Measurements from ENCODE around the gene KYNU. TPM values are rescaled to one million over a fixed set of nuclear protein-coding genes. Genes with fewer than 3 reads are reported as not detected.
"Not testable (repeated sequence)": the region's sequence is repeated elsewhere in the genome, so short reads cannot be mapped to it uniquely, and the experiment has no call there.

Gene KYNU
- total and polyA plus RNA-seq, 4 donors, result 1.2 to 13.5 (median 5.3) TPM

GRCh38 chr2:142868229-142868762 is 9.2 kb upstream of the KYNU start:
- H3K36me3 ChIP-seq (ENCODE audit: control insufficient read depth in 1 of 2, insufficient read depth in 2 of 2, low read length in 1 of 2), result no peaks in the 10 kb centered on the region
- DNase-seq (peak; percentile 82 to 83), ATAC-seq (ENCODE audit: low FRiP score) (peak; percentile 80)
- H3K27ac ChIP-seq (ENCODE audit: low read depth in 1 of 2, low read length in 2 of 2), result no peak overlapping the region
- H3K9me3 ChIP-seq (ENCODE audit: control insufficient read depth, low read length), result no peaks in the 10 kb centered on the region
- intact Hi-C loops (cut with DNase I), result no loop called here
- H3K4me1 ChIP-seq (ENCODE audit: control insufficient read depth in 1 of 2, insufficient read depth in 2 of 2, low read length in 2 of 2), result no peaks in the 10 kb centered on the region
- no peak overlapping the region for H3K4me3 ChIP-seq (ENCODE audit: low read length in 2 of 2)
- 66 to 73% methylated on average over 12 of the region's 12 CpGs for WGBS, 2 donors
- H3K27me3 ChIP-seq (ENCODE audit: control insufficient read depth in 1 of 2, insufficient read depth in 2 of 2, low read length in 1 of 2), result no peaks in the 10 kb centered on the region

DNA sequence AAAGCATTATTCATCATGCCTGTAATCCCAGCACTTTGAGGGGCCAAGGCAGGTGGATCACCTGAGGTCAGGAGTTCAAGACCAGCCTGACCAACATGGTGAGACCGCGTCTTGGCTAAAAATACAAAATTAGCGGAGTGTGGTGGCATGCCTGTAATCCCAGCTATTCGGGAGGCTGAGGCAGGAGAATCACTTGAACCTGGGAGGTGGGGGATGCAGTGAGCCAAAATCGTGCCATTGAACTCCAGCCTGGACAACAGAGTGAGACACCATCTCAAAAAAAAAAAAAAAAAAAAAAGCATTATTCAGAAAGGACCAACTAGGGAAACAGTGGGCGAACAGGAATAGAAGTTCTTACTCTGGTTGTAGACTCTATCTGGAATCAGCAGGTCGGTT is 8.4 kb upstream of the KYNU start:
- H3K27me3 ChIP-seq (ENCODE audit: control insufficient read depth in 1 of 2, insufficient read depth in 2 of 2, low read length in 1 of 2); DNase-seq; intact Hi-C loops (cut with DNase I); H3K9me3 ChIP-seq (ENCODE audit: control insufficient read depth, low read length); H3K4me1 ChIP-seq (ENCODE audit: control insufficient read depth in 1 of 2, insufficient read depth in 2 of 2, low read length in 2 of 2); ATAC-seq (ENCODE audit: low FRiP score); H3K27ac ChIP-seq (ENCODE audit: low read depth in 1 of 2, low read length in 2 of 2); H3K36me3 ChIP-seq (ENCODE audit: control insufficient read depth in 1 of 2, insufficient read depth in 2 of 2, low read length in 1 of 2); H3K4me3 ChIP-seq (ENCODE audit: low read length in 2 of 2): not testable (repeated sequence)
- 85 to 87% methylated on average over 7 of the region's 7 CpGs for WGBS, 2 donors

GRCh38 chr2:142869461-142870106 is 7.9 kb upstream of the KYNU start:
- no peaks in the 10 kb centered on the region for H3K36me3 ChIP-seq (ENCODE audit: control insufficient read depth in 1 of 2, insufficient read depth in 2 of 2, low read length in 1 of 2)
- no peak overlapping the region for H3K4me3 ChIP-seq (ENCODE audit: low read length in 2 of 2)
- DNase-seq (no peak), ATAC-seq (ENCODE audit: low FRiP score) (no peak)
- H3K9me3 ChIP-seq (ENCODE audit: control insufficient read depth, low read length), result no peaks in the 10 kb centered on the region
- no peaks in the 10 kb centered on the region for H3K27me3 ChIP-seq (ENCODE audit: control insufficient read depth in 1 of 2, insufficient read depth in 2 of 2, low read length in 1 of 2)
- H3K27ac ChIP-seq (ENCODE audit: low read depth in 1 of 2, low read length in 2 of 2), result no peak overlapping the region
- WGBS, 2 donors, result 80 to 82% methylated on average over 5 of the region's 5 CpGs
- intact Hi-C loops (cut with DNase I), result no loop called here
- H3K4me1 ChIP-seq (ENCODE audit: control insufficient read depth in 1 of 2, insufficient read depth in 2 of 2, low read length in 2 of 2), result no peaks in the 10 kb centered on the region

DNA sequence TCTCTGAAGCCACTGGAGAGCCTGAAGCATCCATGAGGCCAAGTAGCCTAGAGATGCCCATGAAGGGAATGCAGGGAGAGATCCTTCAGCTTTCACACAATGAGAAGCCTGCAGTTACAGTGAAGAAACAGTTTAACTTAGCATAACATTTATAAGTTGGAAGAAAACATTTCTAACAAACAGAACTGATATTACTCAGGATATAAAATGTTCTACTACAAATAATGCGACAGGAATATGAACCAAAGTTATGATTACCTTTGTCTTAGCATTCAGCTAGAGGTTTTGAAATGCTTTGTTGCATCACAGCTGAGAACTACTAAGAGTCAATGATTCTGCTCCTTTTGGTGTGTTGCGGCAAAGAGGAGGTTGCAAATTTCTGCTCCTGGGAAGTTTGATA is 6.9 kb upstream of the KYNU start:
- Histone ChIP-seq H3K4me1 (ENCODE audit: control insufficient read depth in 1 of 2, insufficient read depth in 2 of 2, low read length in 2 of 2) (no peaks in the 10 kb centered on the region), H3K4me3 (ENCODE audit: low read length in 2 of 2) (no peak overlapping the region), H3K27ac (ENCODE audit: low read depth in 1 of 2, low read length in 2 of 2) (no peak overlapping the region), H3K36me3 (ENCODE audit: control insufficient read depth in 1 of 2, insufficient read depth in 2 of 2, low read length in 1 of 2) (no peaks in the 10 kb centered on the region), H3K9me3 (ENCODE audit: control insufficient read depth, low read length) (no peaks in the 10 kb centered on the region), H3K27me3 (ENCODE audit: control insufficient read depth in 1 of 2, insufficient read depth in 2 of 2, low read length in 1 of 2) (no peaks in the 10 kb centered on the region)
- intact Hi-C loops (cut with DNase I), result no loop called here
- DNase-seq, result no peak
- no peak for ATAC-seq (ENCODE audit: low FRiP score)
- 95% methylated on average over 2 of the region's 2 CpGs for WGBS, 2 donors

- ATAC-seq (ENCODE audit: low FRiP score) (no peak), DNase-seq (no peak)
- 87 to 90% methylated on average over 6 of the region's 6 CpGs for WGBS, 2 donors
- no peaks in the 10 kb centered on the region for H3K9me3 ChIP-seq (ENCODE audit: control insufficient read depth, low read length)
- H3K27ac ChIP-seq (ENCODE audit: low read depth in 1 of 2, low read length in 2 of 2), result no peak overlapping the region
- H3K27me3 ChIP-seq (ENCODE audit: control insufficient read depth in 1 of 2, insufficient read depth in 2 of 2, low read length in 1 of 2), result no peaks in the 10 kb centered on the region
- intact Hi-C loops (cut with DNase I), result no loop called here
- H3K4me1 ChIP-seq (ENCODE audit: control insufficient read depth in 1 of 2, insufficient read depth in 2 of 2, low read length in 2 of 2), result no peaks in the 10 kb centered on the region
- no peak overlapping the region for H3K4me3 ChIP-seq (ENCODE audit: low read length in 2 of 2)
- H3K36me3 ChIP-seq (ENCODE audit: control insufficient read depth in 1 of 2, insufficient read depth in 2 of 2, low read length in 1 of 2), result no peaks in the 10 kb centered on the region
These were observed 6.1 kb upstream of the KYNU start for GRCh38 chr2:142871396-142871795.

GRCh38 chr2:142872882-142873724 is 4.4 kb upstream of the KYNU start:
- Histone ChIP-seq H3K27ac (ENCODE audit: low read depth in 1 of 2, low read length in 2 of 2) (no peak overlapping the region), H3K36me3 (ENCODE audit: control insufficient read depth in 1 of 2, insufficient read depth in 2 of 2, low read length in 1 of 2) (no peaks in the 10 kb centered on the region), H3K9me3 (ENCODE audit: control insufficient read depth, low read length) (no peaks in the 10 kb centered on the region), H3K27me3 (ENCODE audit: control insufficient read depth in 1 of 2, insufficient read depth in 2 of 2, low read length in 1 of 2) (no peaks in the 10 kb centered on the region), H3K4me1 (ENCODE audit: control insufficient read depth in 1 of 2, insufficient read depth in 2 of 2, low read length in 2 of 2) (no peaks in the 10 kb centered on the region), H3K4me3 (ENCODE audit: low read length in 2 of 2) (no peak overlapping the region)
- intact Hi-C loops (cut with DNase I), result no loop called here
- whole genome bisulfite sequencing, 2 donors, result 82 to 85% methylated on average over 6 of the region's 6 CpGs
- ATAC-seq (ENCODE audit: low FRiP score), result no peak
- DNase-seq, result no peak

- ATAC-seq (ENCODE audit: low FRiP score) (no peak), DNase-seq (no peak)
- no peaks in the 10 kb centered on the region for H3K9me3 ChIP-seq (ENCODE audit: control insufficient read depth, low read length)
- 71 to 78% methylated on average over 1 of the region's 1 CpG for WGBS, 2 donors
- H3K36me3 ChIP-seq (ENCODE audit: control insufficient read depth in 1 of 2, insufficient read depth in 2 of 2, low read length in 1 of 2), result no peaks in the 10 kb centered on the region
- H3K4me3 ChIP-seq (ENCODE audit: low read length in 2 of 2), result no peak overlapping the region
- H3K27ac ChIP-seq (ENCODE audit: low read depth in 1 of 2, low read length in 2 of 2), result no peak overlapping the region
- no peaks in the 10 kb centered on the region for H3K27me3 ChIP-seq (ENCODE audit: control insufficient read depth in 1 of 2, insufficient read depth in 2 of 2, low read length in 1 of 2)
- H3K4me1 ChIP-seq (ENCODE audit: control insufficient read depth in 1 of 2, insufficient read depth in 2 of 2, low read length in 2 of 2), result no peaks in the 10 kb centered on the region
- intact Hi-C loops (cut with DNase I), result no loop called here
These were observed 3.6 kb upstream of the KYNU start for GRCh38 chr2:142873831-142874287.

GRCh38 chr2:142874293-142874814 is 3.1 kb upstream of the KYNU start:
- no peak overlapping the region for H3K4me3 ChIP-seq (ENCODE audit: low read length in 2 of 2)
- no peaks in the 10 kb centered on the region for H3K4me1 ChIP-seq (ENCODE audit: control insufficient read depth in 1 of 2, insufficient read depth in 2 of 2, low read length in 2 of 2)
- 32 to 36% methylated on average over 2 of the region's 2 CpGs for WGBS, 2 donors
- intact Hi-C loops (cut with DNase I), result no loop called here
- no peaks in the 10 kb centered on the region for H3K9me3 ChIP-seq (ENCODE audit: control insufficient read depth, low read length)
- H3K36me3 ChIP-seq (ENCODE audit: control insufficient read depth in 1 of 2, insufficient read depth in 2 of 2, low read length in 1 of 2), result no peaks in the 10 kb centered on the region
- no peak overlapping the region for H3K27ac ChIP-seq (ENCODE audit: low read depth in 1 of 2, low read length in 2 of 2)
- peak; percentile 71 for ATAC-seq (ENCODE audit: low FRiP score)
- no peaks in the 10 kb centered on the region for H3K27me3 ChIP-seq (ENCODE audit: control insufficient read depth in 1 of 2, insufficient read depth in 2 of 2, low read length in 1 of 2)
- DNase-seq, result peak in 1 of 2 donors; percentile 63

All from aorta (tissue), 5 donors.